Fibroblast of mammary gland (primary cell): ENCODE measurements around the gene NRG3.

Experiments
- DNase-seq: peaks from one replicate; pipeline ENCODE4 v3.0.0-alpha.2; 2010; ENCODE audit warnings: low read depth
- H3K4me3 ChIP-seq: 2 replicates; pipeline ENCODE4 v1.5.1; 2011; ENCODE audit warnings: low read depth, mild to moderate bottlenecking, low read length, moderate library complexity; ENCODE audit not compliant: control insufficient read depth
- TF ChIP-seq, protein P1 (sequence below): conservative IDR thresholded peaks from 2 replicates; pipeline ENCODE4 v1.5.1; 2011; ENCODE audit warnings: low read depth, low read length, inconsistent platforms; ENCODE audit not compliant: control insufficient read depth, insufficient read depth

NRG3 gene

DNA sequence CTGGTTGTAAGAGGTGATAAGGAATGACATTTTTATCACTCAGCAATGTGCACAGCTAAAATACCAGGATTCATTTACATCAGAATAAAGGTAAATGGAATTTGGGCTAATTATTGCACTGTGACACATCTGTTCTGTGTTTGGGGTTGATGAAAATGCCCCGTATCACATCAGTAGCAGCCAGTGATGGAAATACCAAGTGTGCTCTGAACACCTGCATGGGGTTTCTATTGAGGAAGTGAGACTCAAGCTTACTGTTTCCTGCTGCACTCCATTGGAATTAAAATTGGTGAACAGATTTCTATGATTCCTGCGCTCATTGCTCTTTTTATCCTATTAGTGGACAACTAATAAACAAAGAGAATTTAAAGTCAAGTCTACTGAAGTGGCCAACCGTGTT, 296.9 kb downstream of the NRG3 start:
- TF ChIP-seq, protein P1, sequence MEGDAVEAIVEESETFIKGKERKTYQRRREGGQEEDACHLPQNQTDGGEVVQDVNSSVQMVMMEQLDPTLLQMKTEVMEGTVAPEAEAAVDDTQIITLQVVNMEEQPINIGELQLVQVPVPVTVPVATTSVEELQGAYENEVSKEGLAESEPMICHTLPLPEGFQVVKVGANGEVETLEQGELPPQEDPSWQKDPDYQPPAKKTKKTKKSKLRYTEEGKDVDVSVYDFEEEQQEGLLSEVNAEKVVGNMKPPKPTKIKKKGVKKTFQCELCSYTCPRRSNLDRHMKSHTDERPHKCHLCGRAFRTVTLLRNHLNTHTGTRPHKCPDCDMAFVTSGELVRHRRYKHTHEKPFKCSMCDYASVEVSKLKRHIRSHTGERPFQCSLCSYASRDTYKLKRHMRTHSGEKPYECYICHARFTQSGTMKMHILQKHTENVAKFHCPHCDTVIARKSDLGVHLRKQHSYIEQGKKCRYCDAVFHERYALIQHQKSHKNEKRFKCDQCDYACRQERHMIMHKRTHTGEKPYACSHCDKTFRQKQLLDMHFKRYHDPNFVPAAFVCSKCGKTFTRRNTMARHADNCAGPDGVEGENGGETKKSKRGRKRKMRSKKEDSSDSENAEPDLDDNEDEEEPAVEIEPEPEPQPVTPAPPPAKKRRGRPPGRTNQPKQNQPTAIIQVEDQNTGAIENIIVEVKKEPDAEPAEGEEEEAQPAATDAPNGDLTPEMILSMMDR, result no peak
- DNase-seq, result no peak

DNA sequence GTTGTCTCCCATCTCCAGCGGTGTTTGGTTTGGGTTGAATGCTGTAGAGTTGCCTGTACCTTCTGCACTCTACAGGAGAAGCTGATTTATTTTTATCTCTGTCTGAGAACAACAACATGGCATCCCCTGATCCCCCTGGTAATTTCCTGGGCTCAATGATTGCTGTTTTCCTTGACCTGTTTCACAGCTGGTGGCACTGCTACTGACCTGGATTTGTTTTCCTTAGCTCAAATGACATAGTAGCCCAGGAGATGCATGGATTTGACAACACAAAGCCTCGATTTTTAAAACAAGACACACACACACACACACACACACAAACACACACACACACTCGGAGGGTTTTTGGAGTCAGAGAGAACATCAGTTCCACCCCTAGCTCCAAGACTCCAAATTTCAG, 301.6 kb downstream of the NRG3 start:
- H3K4me3 ChIP-seq, result no peak overlapping the region
- DNase-seq, result no peak
- TF ChIP-seq, protein P1, result no peak

More for the DNA sequence above, 296.9 kb downstream of the NRG3 start:
- H3K4me3 ChIP-seq, result no peak overlapping the region

DNA sequence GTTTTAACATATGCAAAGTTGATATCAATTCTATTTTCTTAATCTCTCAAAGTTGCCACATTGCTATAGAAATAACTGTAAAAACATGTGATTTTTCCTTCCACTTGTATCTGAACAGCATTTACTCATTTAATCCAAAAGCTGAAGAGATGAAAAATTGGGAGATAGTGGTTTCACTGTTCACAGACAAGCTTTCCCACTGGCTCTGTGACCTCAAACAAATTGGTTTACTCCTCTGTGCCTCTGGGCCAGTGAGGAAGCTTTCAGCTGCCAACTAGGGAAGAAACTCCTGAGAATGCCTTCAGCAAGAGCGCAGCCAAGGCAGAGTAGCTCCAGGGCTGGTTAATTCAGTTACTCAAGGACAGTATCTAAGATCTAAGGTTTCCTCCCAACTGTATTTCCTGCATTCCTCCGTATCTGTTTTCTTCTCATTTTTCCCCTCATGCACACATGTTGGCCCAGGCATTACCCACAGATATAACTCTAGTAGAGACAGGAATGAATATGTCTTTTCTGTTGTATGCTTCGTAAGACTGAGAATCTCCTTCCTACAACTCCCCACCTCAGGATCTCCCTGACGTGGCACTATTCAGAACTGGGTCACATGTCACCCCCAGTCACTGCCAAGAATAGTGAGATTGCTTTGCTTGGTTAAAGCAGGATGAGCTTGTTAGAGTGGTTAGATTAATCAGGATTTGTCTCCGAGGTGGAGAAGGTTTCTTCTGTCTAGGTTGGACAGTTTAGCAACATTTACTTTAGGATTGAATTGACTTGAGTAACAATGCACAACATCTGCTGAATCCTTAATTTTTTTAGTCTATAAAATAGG, 315.7 kb downstream of the NRG3 start:
- TF ChIP-seq, protein P1, result no peak
- peak; percentile 31 for DNase-seq
- H3K4me3 ChIP-seq, result no peak overlapping the region

DNA sequence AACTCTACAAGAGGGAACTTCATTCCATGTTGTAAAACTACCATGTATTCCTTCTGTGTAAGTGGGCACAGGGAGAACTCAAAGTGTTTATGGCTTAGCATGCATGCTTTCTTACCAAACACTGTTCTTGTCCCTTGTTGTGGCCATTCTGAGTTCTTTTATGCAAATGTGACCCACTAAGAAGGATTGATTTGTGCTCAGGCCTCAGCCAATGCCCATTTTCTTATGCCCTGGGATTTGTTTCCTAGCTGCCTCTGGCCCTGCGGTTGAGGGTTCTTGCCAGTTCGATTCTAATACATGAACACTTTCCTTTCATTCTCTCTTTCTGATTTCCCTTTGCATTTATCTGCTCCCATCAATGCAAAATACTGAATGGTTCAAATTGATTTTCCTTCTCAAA, 316.7 kb downstream of the NRG3 start:
- no peak for DNase-seq
- H3K4me3 ChIP-seq, result no peak overlapping the region
- TF ChIP-seq, protein P1, result no peak

DNA sequence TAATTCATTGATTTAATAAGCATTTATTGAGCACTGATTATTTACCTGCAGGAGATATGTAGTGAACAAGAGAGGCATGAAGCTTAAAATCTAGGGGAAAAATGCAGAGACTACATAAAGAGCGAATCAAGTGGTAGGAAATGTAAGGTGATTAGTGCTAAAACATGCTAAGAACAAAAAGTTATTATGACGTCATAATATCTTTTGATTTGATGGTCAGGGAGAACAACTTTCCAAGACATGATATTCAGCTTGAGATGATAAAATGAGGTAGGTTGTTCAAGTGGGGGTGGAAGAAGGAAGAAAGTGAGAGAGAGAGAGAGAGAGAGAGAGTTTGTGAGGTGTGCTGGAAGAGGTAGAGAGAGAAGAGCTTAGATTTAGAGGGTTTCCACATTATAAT, 317.7 kb downstream of the NRG3 start:
- DNase-seq, result no peak
- TF ChIP-seq, protein P1, result no peak
- no peak overlapping the region for H3K4me3 ChIP-seq

DNA sequence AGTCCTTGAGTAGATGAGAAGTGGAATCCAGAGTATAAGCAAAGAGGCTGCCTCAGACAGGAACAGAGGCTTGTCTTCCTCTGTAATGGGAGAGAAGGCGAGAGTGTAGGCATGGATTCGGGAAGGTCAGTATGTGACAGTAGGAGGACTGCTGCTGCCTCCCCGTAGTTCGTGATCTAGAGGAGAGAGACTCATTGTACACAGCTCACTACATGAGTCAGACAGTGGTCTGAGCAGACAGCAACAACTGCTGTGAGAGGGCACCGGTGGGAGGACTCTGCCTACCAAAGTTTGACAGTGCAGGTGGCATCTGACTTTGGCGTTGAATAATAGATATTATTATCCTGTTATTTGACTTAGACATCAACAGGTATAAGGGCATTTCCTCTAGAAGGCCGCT, 319.4 kb downstream of the NRG3 start:
- no peak for DNase-seq
- H3K4me3 ChIP-seq, result no peak overlapping the region
- TF ChIP-seq, protein P1, result no peak
